ENCODE data around the gene SSR4.
A peak's percentile ranks its signal among the peaks of the same experiment; 100 is the strongest.

DNA sequence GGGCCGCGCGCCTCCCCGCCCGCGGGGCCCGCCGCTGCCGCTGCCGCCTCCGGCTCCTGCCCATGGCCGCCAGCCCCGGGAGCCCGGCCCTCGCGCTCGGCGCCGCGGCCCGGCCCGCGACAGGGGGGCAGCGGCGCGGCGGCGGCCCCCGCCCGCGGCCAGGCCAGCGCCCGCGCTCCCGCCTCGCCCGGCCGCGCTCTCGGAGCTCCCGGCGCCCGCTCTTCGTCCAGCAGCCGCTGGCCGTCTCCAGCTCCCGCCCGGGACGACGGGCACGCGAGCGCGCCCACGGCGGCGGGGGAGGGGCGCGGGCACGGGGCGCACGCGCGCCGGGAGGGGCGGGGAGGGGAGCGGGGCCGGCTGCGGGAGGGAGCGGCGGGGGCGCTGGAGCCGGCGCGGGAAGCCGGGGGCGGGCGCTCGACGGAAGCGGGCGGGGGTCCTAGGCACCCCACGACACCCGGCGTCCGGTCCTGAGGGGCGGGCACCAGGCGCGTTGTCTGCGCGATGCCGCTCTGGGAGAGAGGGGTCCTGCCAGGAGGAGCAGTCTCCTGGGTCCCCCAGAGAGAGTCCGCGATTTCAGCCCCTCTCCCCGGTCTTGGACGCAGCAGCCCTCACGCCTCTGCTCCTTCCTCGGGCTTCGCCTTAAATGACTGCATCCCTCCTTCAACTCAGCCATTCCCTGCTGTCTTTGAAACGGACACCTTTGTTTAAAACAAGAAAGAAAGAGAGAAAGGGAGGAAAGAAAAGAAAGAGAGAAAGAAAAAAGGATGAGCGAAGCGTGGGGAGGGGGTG, 36.4 kb downstream of the SSR4 start:
- TF ChIP-seq, protein P1, sequence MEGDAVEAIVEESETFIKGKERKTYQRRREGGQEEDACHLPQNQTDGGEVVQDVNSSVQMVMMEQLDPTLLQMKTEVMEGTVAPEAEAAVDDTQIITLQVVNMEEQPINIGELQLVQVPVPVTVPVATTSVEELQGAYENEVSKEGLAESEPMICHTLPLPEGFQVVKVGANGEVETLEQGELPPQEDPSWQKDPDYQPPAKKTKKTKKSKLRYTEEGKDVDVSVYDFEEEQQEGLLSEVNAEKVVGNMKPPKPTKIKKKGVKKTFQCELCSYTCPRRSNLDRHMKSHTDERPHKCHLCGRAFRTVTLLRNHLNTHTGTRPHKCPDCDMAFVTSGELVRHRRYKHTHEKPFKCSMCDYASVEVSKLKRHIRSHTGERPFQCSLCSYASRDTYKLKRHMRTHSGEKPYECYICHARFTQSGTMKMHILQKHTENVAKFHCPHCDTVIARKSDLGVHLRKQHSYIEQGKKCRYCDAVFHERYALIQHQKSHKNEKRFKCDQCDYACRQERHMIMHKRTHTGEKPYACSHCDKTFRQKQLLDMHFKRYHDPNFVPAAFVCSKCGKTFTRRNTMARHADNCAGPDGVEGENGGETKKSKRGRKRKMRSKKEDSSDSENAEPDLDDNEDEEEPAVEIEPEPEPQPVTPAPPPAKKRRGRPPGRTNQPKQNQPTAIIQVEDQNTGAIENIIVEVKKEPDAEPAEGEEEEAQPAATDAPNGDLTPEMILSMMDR (conservative IDR thresholded peaks at IDR 0.05 in 1 of 2, IDR thresholded peaks at IDR 0.05 in 1 of 2; ENCODE audit: low read depth in 1 of 2, low read length in 2 of 2) = no peak
- peak; percentile 80 for TF ChIP-seq EZH2 (IDR thresholded peaks at IDR 0.05; ENCODE audit: low read length, missing control alignments)

Data from fibroblast of lung (primary cell).